ENCODE measurements around the gene MYO3A.

- TF ChIP-seq CTCF (IDR thresholded peaks at IDR 0.05; ENCODE audit: insufficient read depth, low read depth, low read length) (no peak), EZH2 (IDR thresholded peaks at IDR 0.05; ENCODE audit: insufficient read depth, low read length) (no peak)
Measured at GRCh38 chr10:25972631-25973030, 38.6 kb downstream of the MYO3A start.
